K562 (cell line): Measurements from ENCODE around the gene REX1BD. TPM values are rescaled to one million over a fixed set of nuclear protein-coding genes. Genes with fewer than 3 reads are reported as not detected.

Source experiments
- ARNT ChIP-seq, 2 experiments: fragments of 450-650 bp; IDR thresholded peaks; 2 replicates each; pipeline ENCODE4 v1.6.1; 2016; ENCODE audit warnings: mild to moderate bottlenecking in 1 of 2
- BRD9 ChIP-seq: fragments of 450-650 bp; IDR thresholded peaks from 2 replicates; pipeline ENCODE4 v1.6.1; 2018; ENCODE audit warnings: low read depth; ENCODE audit not compliant: partially characterized antibody
- CREM ChIP-seq: IDR thresholded peaks from 2 replicates; pipeline ENCODE4 v1.6.1; 2014; ENCODE audit warnings: antibody characterized with exemption, low read depth
- CTCF ChIP-seq, 3 experiments: IDR thresholded peaks in 2 of 3; conservative IDR thresholded peaks in 1 of 3; 2 replicates each; pipeline ENCODE4 v1.5.1; 2011 to 2012; ENCODE audit warnings: low read length in 3 of 3, mild to moderate bottlenecking in 3 of 3, control low read depth in 2 of 3, improper control_type of control experiment in 1 of 3, inconsistent platforms in 1 of 3, low read depth in 1 of 3, mixed read lengths in 1 of 3, moderate library complexity in 1 of 3; ENCODE audit not compliant: insufficient read depth in 2 of 3
- DMBX1 ChIP-seq: fragments of 250-450 bp; sonication (Bioruptor Pico); IDR thresholded peaks from 2 replicates; pipeline ENCODE4 v1.8.0; 2022; ENCODE audit warnings: inconsistent platforms, mild to moderate bottlenecking, moderate library complexity, borderline replicate concordance
- ESRRA ChIP-seq: fragments of 450-650 bp; IDR thresholded peaks from 2 replicates; pipeline ENCODE4 v1.6.1; 2014; ENCODE audit warnings: low read depth, mild to moderate bottlenecking, moderate library complexity, borderline replicate concordance
- HNRNPUL1 ChIP-seq: fragments of 200-400 bp; formaldehyde crosslinking; IDR thresholded peaks from 2 replicates; pipeline ENCODE4 v1.6.1; 2017; ENCODE audit warnings: low read length
- HSF4 ChIP-seq: fragments of 250-450 bp; sonication (Bioruptor Pico); IDR thresholded peaks from 2 replicates; pipeline ENCODE4 v2.1.2; 2022; ENCODE audit warnings: mild to moderate bottlenecking, moderate library complexity, borderline replicate concordance
- KDM5B ChIP-seq: fragments of 200-600 bp; sonication (generic); IDR thresholded peaks from 2 replicates; pipeline ENCODE4 v1.6.1; 2012; ENCODE audit warnings: low read depth, mild to moderate bottlenecking, moderate library complexity, low read length, control low read depth, inconsistent platforms; ENCODE audit not compliant: insufficient replicate concordance
- MCM5 ChIP-seq: fragments of 450-650 bp; IDR thresholded peaks from 2 replicates; pipeline ENCODE4 v1.6.1; 2016; ENCODE audit warnings: low read depth
- NCOA1 ChIP-seq: fragments of 450-650 bp; IDR thresholded peaks from 2 replicates; pipeline ENCODE4 v1.6.1; 2016; ENCODE audit warnings: low read depth
- SIN3B ChIP-seq: fragments of 450-650 bp; IDR thresholded peaks from 2 replicates; pipeline ENCODE4 v1.6.1; 2017; ENCODE audit warnings: low read depth, mild to moderate bottlenecking, moderate library complexity
- SLC30A9 ChIP-seq: fragments of 250-450 bp; sonication (Bioruptor Pico); IDR thresholded peaks from 2 replicates; pipeline ENCODE4 v1.8.0; 2022; ENCODE audit warnings: mild to moderate bottlenecking, moderate library complexity
- ZBTB1 ChIP-seq: sonication (generic); formaldehyde crosslinking; IDR thresholded peaks from 2 replicates; pipeline ENCODE4 v1.8.1; 2023; ENCODE audit warnings: missing genetic modification reagents, low read depth, mild to moderate bottlenecking, borderline replicate concordance
- ZNF140 ChIP-seq: fragments of 250-450 bp; sonication (Bioruptor Pico); IDR thresholded peaks from 2 replicates; pipeline ENCODE4 v1.8.0; 2021; ENCODE audit warnings: moderate library complexity, mild to moderate bottlenecking, inconsistent platforms
- ZNF280B ChIP-seq: fragments of 250-450 bp; sonication (Bioruptor Pico); IDR thresholded peaks from 2 replicates; pipeline ENCODE4 v1.5.1; 2021; ENCODE audit warnings: mild to moderate bottlenecking
- ZNF77 ChIP-seq: fragments of 250-450 bp; sonication (Bioruptor Pico); IDR thresholded peaks from 2 replicates; pipeline ENCODE4 v1.5.0; 2020
- polyA plus RNA-seq, 8 experiments: library from polyadenylated mRNA; depleted of rRNA in 4 of 8; stranded (reverse) in 5 of 8; unstranded in 3 of 8; fragments of >200 nt; fragmentation: Nextera tagmentation in 2 of 8; fragmentation: Illumina TruSeq in 1 of 8; extraction: Ambion mirVana in 2 of 8; extraction: Trizol in 1 of 8; gene quantifications; 2 replicates each; pipeline versions ENCODE4 v1.2.1 to v1.2.3, GENCODE V29; 2011 to 2014; ENCODE audit warnings: inconsistent platforms in 1 of 8, missing spikeins in 1 of 8
- total RNA-seq, 7 experiments: library from RNA; depleted of rRNA in 6 of 7; stranded (reverse); fragments of >200 nt in 6 of 7; fragmentation: Illumina TruSeq in 2 of 7; extraction: Trizol in 2 of 7; gene quantifications; 2 replicates each; pipeline versions ENCODE4 v1.2.1 to v1.2.3, GENCODE V29; 2011 to 2021; ENCODE audit warnings: low replicate concordance in 1 of 7
- TF ChIP-seq, protein P1 (sequence below): conservative IDR thresholded peaks from 2 replicates; pipeline ENCODE4 v1.6.1; 2011; ENCODE audit warnings: low read depth, mild to moderate bottlenecking, low read length; ENCODE audit not compliant: control insufficient read depth
- TF ChIP-seq, protein P2 (sequence below): sonication (generic); formaldehyde crosslinking; IDR thresholded peaks from 2 replicates; pipeline ENCODE4 v1.8.1; 2023; ENCODE audit warnings: mild to moderate bottlenecking, missing genetic modification reagents
- TF ChIP-seq, protein P3 (sequence below): sonication (generic); formaldehyde crosslinking; IDR thresholded peaks from 2 replicates; pipeline ENCODE4 v1.8.1; 2022; ENCODE audit warnings: missing genetic modification reagents

REX1BD gene
- total and polyA plus RNA-seq, 9 of the 15 experiments (the other 6 are each of a cell fraction or from before 2014, with no cell fraction given): 1.9 to 136 (median 13.8) TPM

DNA sequence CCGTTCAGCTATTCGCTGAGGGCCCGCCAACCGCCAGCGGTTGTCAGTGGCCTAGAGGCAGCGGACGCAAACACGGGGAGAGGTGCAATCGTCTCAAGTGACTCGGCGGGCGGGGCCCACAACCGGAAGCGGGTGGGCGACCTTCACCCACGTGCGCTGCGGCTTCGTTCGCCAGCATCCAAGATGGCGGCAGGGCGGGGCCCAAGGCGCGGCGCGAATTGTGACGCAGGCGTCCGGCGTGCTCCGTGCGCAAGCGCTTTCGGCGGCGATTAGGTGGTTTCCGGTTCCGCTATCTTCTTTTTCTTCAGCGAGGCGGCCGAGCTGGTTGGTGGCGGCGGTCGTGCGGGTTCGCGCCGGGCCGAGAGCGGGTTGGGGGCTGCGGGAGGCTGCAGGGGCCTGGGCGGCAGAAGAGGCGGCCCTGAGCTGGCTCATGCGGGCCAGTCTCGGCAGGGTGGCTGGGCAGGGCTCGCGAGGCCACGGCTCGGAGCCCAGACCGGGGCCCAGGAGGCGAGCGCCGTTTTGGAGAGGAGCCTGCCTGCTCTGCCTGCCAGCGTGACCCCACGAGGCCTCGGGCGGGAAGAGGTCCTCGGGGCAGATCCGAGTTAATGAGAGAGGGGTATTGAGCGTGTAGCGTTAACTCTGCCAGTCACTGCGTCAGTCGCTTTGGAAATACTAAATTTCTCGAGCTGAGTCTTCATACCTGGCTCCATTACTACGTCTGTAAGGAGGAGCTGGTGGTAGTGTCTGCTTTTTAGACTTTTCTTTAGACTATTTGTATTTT lies 16.8 kb upstream of the REX1BD start, which contains the start of gene UBA52 (continued):
- TF ChIP-seq KDM5B: peak; percentile 90
- TF ChIP-seq, protein P1, sequence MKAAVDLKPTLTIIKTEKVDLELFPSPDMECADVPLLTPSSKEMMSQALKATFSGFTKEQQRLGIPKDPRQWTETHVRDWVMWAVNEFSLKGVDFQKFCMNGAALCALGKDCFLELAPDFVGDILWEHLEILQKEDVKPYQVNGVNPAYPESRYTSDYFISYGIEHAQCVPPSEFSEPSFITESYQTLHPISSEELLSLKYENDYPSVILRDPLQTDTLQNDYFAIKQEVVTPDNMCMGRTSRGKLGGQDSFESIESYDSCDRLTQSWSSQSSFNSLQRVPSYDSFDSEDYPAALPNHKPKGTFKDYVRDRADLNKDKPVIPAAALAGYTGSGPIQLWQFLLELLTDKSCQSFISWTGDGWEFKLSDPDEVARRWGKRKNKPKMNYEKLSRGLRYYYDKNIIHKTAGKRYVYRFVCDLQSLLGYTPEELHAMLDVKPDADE: peak; percentile 97
- TF ChIP-seq NCOA1: no peak
- no peak for TF ChIP-seq MCM5
- no peak for TF ChIP-seq SLC30A9 (CRISPR knock-in tag)
- no peak for TF ChIP-seq ZNF77 (CRISPR knock-in tag)
- TF ChIP-seq ZBTB1 (CRISPR knock-in tag): no peak; the same call in 1 of the 2 replicates
- TF ChIP-seq, protein P2, sequence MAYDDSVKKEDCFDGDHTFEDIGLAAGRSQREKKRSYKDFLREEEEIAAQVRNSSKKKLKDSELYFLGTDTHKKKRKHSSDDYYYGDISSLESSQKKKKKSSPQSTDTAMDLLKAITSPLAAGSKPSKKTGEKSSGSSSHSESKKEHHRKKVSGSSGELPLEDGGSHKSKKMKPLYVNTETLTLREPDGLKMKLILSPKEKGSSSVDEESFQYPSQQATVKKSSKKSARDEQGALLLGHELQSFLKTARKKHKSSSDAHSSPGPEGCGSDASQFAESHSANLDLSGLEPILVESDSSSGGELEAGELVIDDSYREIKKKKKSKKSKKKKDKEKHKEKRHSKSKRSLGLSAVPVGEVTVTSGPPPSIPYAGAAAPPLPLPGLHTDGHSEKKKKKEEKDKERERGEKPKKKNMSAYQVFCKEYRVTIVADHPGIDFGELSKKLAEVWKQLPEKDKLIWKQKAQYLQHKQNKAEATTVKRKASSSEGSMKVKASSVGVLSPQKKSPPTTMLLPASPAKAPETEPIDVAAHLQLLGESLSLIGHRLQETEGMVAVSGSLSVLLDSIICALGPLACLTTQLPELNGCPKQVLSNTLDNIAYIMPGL (CRISPR knock-in tag): no peak; the same call in 1 of the 2 replicates
- TF ChIP-seq ZNF280B (CRISPR knock-in tag): no peak
- peak; percentile 99 for TF ChIP-seq CREM
- no peak for TF ChIP-seq ZNF140 (CRISPR knock-in tag)
- no peak for TF ChIP-seq BRD9
- TF ChIP-seq ESRRA: peak; percentile 91; the same call in 1 of the 2 replicates
- TF ChIP-seq SIN3B: peak; percentile 76
- TF ChIP-seq HNRNPUL1: no peak
- TF ChIP-seq HSF4 (CRISPR knock-in tag): no peak
- TF ChIP-seq ARNT (IDR thresholded peaks at IDR 0.05): no peak
- no peak for TF ChIP-seq DMBX1 (CRISPR knock-in tag)
- TF ChIP-seq, protein P3, sequence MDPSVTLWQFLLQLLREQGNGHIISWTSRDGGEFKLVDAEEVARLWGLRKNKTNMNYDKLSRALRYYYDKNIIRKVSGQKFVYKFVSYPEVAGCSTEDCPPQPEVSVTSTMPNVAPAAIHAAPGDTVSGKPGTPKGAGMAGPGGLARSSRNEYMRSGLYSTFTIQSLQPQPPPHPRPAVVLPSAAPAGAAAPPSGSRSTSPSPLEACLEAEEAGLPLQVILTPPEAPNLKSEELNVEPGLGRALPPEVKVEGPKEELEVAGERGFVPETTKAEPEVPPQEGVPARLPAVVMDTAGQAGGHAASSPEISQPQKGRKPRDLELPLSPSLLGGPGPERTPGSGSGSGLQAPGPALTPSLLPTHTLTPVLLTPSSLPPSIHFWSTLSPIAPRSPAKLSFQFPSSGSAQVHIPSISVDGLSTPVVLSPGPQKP (CRISPR knock-in tag): no peak
- TF ChIP-seq CTCF (IDR thresholded peaks at IDR 0.05 in 2 of 3, conservative IDR thresholded peaks at IDR 0.05 in 1 of 3; ENCODE audit: insufficient read depth in 2 of 3, low read depth in 1 of 3, low read length in 3 of 3): peak in 2 of 3 experiments; percentile 1 to 4; a peak in 1 of 6 replicates
